GF-D8 (cell line): ENCODE data around the gene BMPR1A.
"Not testable (repeated sequence)": the region's sequence is repeated elsewhere in the genome, so short reads cannot be mapped to it uniquely, and the experiment has no call there.

Source experiments
- DNase-seq: peaks from one replicate; lab custom pipeline; 2025; lab: John Stamatoyannopoulos, UW

BMPR1A gene

DNA sequence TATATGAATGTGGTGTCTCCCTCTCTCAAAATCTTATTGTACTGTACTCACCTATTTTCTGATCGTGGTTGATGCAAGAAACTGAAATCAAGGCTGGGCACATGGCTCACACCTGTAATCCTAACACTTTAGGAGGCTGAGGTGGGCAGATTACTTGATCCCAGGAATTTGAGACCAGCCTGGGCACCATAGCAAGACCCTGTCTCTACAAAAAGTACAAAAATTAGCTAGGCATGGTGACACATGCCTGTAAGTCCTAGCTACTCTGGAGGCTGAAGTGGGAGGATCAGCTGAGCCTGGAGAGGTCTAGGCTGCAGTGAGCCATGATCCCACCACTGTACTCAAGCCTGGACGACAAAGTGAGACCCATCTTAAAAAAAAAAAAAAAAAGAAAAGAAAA, 185.0 kb downstream of the BMPR1A start:
- no peak for DNase-seq

DNA sequence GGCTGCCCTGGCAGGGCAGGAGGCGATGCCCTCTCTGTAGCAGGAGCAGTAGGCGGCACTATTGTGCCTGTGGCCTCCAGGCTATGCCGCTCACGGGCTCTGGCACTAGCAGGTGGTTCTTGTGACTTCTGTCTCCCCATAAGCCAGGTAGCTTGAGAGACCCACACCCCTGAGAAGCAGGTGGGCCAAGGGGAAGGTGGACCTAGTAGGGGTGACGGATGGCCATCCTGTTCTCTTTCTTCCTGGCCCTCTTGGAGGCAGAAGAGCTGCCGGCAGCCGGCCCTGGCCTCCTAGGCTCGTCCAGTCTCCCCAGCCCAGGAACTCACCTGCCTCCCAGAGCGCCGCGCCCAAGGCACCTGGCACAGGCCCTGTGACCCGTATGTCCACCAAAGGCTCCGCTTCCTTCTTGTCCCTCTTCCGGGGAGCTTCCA, 185.6 kb downstream of the BMPR1A start:
- no peak for DNase-seq

DNA sequence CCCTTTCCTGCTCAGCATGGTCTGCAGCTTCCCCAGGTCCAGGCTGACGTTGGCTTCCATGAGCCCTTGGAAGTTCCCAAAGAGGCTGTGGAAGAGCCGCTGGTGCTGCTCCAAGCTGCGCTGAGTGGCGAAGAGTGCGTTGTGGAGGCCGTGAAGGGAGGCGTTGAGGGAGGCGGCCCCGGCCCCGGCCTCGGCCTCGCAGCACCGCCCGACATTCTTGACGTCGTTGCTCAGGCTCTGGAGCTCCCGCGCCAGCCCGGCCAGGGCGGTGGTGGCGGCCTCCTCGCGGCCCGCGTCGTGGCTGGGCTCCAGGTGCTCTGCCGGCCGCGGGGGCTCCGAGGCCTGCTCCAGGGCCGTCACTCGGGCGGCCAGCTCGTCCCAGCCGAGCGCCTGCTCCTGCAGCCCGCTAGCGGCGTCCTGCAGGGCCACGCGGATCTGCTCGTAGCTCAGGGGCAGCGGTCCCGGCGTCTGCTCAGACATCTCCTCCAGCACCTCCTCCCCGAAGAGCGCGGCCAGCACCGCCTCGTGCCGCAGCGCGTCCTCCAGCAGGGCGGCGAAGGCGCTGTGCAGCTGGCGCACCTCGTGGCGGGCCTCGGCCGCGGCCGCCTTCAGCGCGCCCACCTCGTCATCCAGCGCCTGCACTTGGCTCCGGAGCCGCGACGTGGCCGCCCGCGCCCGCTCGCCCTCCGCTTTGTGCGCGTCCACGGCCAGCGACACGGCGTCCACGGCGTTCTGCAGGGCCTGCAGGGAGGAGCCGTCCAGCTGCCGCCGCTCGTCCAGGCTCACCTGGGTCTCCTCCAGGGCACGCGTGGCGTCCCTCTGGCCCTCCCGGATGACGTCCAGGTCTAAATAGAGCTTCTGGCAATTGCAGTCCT, 186.3 kb downstream of the BMPR1A start:
- DNase-seq: no peak

DNA sequence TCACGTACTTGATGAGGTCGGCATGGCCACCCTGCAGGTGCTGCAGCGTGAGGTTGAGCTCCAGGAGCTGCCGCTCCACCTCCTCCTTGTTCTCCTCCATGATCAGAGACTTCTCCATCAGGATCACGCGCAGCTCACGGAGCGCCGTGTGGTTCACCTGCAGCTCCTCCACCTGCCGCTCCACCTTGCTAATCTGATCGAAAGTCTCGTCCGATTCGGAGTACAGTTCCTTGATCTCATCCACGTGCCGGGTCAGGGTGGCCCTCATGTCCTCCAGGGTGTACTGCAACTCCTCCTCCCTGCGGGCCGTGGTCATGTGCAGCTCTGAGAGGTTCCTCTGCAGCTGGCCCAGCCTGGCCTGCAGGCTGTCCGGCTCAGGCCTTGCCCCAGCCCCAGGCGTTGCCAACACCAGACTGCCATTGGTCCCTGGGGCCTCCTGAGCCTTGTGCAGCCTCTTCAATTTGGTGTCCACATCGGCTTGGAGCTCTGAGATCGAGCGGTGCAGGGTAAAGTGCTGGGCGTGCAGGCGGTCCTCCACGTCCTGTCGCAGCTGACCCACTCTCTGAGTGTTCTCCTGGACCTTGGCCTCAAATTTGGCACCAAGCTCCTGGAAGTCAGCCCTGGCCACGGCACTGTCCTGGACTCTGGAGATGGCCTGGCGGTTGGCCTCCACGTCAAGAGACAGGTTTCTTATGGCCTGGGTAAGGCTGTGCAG, 187.1 kb downstream of the BMPR1A start:
- DNase-seq: no peak

DNA sequence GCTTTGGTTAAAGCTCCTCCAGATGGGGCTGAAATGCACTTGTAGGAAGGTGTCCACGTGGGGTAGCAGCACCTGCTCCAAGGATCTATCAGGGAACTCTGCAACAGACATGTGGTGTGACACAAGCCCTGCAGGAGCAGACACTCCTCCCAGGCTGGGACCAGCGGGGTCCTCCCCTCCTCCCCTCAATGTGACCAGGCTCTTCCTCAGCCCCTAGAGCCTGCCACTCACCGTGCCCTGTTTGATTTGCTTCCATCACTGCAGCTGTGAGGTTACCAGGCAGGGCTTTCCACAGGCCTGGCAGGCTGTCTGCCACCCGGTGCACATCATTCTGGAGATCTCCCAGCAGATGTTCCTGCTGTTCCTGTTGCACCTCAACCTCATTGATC, 187.6 kb downstream of the BMPR1A start:
- DNase-seq: no peak

GRCh38 chr10:86944471-86944870, 188.1 kb downstream of the BMPR1A start:
- DNase-seq: no peak

DNA sequence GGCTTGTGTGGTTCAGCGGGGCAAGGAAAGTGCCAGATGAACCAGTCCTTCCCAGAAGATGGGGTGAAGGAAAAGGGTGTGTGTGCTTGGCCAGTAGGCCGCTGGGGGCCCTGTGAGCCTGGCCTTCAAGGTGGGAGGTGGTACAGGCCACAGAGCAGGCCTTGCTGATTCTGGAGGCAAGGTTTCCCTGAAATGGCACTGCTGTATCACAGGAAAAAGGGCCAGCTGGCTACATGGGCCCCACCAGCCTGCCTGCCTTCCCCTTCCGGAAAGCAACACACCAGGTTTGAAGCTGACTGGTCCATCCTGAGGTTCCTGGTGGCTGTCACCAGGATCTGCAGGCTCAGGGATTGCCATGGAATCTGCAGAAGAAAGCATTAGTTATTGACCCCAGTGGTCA, 188.5 kb downstream of the BMPR1A start:
- no peak for DNase-seq

DNA sequence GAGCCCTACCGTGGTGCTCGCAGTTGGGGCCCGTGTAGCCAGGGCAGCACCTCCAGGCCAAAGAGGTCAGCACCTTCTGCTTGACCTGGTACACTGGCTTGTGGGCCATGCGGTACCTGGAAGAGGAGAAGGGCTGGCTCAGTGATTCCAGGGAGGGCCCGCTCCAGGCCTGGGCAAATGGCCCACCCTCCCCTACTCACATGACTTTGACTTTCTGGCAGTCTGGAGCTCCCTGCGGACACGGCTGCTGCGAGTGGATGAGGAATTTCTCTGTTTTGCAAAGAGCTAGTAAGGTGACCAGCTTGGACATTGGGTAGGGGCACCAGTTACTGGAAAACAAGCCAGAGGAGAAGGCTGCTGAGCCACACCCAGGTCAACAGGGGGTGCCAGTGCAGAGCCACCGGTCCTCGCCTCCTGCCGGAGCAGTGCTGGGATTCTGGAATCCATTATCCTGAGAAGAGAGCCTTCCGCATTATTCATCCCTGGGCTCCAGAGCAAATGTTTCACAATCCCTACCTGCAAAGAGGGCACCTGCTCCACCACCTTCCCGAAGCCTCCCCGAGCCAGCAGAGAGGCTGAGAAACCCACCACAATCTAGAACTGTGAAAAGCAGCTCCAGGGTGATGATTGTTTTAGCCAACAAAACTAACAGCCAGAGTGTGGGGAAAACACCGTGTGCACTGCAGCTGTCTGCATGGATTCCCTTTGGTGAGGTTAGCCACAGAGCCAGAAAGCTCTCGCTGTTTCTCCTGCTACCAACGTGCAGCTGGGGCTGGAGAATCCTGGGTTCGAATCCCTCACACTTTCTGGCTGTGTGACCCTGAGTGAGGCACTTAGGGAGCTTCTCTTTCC, 189.2 kb downstream of the BMPR1A start:
- no peak for DNase-seq

DNA sequence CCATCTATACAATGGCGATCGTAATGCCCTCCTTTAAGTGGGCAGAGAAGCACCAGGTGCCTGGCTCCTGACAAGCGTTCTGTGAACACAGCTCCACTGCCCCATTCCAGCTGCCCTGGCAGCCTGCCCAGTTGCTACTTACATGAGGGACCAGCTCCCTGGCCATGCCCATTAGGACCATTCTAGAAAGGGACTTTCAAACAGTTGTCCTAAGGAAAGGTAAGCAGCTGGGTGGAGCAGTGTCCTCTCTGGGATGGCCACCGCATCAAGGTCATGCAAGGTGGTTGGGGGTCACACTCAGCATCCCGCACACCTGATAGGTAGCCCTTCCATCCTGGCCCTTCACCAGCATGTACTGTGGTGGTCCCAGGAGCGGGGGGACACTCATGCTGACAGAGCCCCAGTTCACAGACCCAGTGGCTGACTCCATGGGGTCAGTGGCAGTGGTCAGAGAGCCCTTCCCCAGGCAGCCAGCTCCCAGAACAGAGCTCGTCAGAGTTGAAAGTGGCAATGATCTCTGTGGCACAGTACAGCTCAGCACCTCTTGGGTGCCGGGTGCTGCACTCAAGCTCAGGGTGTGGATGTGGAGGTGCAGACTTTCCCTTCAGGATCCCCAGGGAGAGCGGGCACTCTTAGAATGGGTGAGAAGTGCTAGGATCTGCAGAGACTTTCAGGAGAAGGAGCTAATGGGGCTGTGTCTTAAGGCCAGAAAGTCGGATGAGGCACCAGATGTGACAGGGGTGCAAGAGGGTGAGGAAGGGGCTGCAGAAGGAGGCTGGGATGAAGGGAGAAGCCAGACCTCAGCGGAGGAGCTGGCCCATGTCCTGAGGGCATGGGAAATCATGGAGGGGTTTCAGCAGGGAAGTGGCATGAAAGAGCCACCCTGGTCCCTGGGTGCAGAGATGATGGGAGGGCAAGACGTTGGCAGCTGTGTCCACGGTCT, 190.1 kb downstream of the BMPR1A start:
- DNase-seq: no peak

- DNase-seq: not testable (repeated sequence)
Measured at GRCh38 chr10:86947806-86948205, 191.4 kb downstream of the BMPR1A start.

GRCh38 chr10:86950349-86950748, 193.9 kb downstream of the BMPR1A start:
- DNase-seq: no peak

DNA sequence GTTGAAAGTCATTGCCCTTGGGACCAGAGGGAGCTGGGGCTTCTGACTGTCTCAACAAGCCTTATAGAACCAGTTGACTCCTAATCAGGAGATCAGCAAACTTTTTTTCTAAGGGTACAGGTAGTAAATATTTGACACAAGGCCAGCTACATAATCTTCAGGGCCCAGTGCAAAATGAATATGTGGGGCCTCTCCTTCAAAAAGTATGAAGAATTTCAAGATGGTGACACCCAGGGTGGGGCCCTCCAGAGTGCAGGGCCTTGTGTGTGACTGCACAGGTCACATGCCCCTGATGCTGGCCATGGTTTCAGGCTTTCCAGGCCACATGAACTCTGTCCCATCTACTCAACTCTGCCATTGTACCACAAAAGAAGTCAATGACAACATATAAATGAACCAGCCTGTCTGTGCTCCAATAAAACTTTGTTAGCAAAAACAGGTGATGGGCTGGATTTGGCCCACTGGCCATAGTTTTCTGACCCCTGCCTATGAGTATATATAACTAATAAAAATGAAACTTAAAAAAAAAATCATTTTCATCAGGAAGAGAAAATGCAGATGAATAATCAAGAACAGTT, 194.9 kb downstream of the BMPR1A start:
- DNase-seq: no peak

GRCh38 chr10:86952106-86952505, 195.7 kb downstream of the BMPR1A start:
- DNase-seq: no peak

DNA sequence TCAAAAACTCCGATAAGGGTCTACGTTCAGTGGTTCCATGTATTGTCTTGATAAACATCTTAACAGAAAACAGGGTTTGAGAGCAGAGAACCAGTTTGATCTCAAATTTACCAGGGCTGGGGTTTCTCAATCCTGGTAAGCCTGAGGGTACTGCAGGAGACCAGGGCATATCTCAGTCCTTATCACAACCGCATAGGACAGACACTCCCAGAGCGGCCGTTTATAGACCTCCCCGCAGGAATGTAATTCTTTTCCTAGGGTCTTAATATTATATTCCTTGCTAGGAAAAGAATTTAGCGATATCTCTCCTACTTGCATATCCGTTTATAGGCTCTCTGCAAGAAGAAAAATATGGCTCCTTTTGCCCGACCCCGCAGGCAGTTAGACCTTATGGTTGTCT, 196.3 kb downstream of the BMPR1A start:
- not testable (repeated sequence) for DNase-seq

DNA sequence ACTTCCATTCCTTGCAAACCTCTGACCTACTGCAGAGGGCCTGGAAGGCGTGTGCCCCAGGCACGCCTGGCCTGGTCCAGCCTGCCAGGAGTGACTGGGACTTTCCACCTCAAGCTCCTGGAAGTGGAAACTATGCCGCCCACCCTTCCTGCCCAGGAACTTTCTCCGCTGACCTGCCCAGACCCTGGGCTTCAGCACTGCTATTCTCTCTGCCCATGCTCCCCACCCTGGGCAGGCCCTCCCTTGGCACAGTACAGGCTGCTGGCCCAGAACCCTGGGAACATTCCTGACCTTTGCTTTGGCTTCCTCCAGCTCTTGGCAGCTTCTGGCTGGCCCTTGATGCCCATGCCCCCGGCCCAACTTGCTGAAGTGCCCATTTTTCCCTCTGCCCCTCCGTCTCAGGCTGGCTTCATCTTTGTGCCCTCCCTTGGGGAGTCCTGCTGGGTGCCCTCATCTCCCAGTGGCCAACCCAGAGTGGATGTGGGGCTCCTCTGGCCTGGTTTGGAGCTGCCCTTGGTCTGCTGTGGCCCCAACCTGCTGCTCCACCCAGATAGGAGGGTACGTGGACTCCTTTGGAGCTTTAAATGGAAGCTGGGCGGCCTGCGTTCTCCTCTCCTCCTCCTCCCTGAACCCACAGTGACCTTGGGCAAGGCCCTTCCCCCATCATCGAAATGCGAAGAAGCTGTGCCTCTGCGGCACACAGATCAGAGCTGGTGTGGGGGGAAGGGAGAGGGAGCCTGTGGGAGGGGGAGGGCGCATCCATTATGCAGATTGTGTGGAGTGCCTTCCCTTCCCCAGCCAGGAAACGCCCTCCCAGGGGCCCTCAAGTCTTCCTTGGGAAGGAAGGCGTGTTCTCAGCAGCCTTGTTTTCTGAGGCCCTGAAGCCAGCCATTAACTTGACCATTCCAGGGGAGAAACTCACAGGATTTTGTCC, 197.6 kb downstream of the BMPR1A start:
- no peak for DNase-seq

GRCh38 chr10:86954681-86955500, 198.5 kb downstream of the BMPR1A start:
- DNase-seq: no peak

DNA sequence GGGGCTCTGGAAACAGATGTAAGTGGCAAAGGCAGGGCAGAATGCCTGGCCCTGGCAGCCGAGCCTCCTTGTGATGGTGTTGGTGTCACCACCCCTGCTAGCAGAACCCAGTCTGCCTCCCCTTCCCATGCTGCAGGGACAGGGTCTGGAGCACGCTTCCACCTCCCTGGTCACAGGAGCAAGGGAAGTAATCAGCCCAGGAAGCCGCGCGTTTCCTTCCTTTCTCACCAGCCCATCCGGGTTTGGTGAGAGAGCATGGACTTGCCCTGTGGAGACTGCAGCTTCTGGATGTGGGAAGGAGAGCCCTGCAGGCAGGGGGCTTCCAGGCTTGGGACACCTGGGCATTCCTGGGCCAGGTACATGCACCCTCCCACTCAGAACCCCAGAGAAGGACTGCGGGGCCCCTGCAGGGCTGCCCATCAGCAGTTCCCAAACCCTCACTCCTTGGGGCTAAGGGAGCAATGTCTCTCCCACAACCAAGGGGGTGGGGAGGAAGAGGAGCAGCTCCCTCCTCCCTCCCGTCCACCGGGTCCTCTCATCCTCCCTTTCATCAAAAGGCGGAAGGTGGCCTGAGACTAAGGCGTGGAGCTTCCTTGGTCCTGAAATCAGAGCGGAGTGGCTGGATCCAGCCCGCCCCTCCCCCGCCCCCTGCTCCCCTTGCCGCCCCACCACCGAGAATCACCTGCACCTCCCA, 199.2 kb downstream of the BMPR1A start:
- DNase-seq: no peak

DNA sequence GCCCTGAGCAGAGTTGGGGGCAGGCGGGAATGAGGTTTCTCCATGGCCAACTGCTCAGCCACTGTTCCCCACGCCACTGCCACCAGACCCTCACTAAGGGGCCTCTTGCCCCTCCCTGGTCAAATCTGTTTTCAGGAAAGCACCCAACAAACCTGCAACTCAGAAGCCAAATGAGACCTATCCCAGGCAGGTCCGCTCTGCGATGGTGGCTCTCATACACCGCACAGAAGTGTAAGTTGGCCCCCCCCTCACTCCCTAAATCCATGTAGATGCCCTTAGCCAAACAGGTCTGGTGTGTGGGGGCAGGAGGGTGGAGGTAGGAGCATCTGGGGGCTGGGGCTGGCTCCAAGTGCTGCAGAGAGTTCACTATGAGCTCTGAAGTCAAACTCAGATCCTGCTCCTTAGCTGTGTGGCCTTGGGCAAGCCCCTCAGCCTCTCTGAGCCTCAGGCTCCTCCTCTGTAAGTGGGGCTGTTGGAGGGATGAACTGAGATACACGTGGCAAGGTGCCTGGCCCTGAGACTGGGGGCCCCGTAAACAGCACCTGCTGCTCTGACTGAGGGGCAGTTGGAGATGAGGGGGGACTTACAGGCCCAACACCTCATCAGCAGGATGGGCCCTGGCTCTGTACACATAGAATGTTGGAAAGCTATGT, 199.9 kb downstream of the BMPR1A start:
- no peak for DNase-seq
